HAP-1 (cell line): ENCODE results near the gene MAN2B2.

Experiments used
- DNase-seq, 2 experiments: peaks; one replicate each; pipeline ENCODE4 v3.0.0-alpha.2; 2016 to 2020; ENCODE audit warnings: low spot score in 2 of 2
- H3K27me3 ChIP-seq: fragments of 250-450 bp; sonication (Bioruptor Pico); 2 replicates; pipeline ENCODE4 v1.5.1; 2020; ENCODE audit warnings: low read depth, mild to moderate bottlenecking, moderate library complexity
- H3K36me3 ChIP-seq: fragments of 250-450 bp; sonication (Bioruptor Pico); replicated peaks from 2 replicates; pipeline ENCODE4 v1.5.1; 2020; ENCODE audit warnings: mild to moderate bottlenecking
- H3K4me1 ChIP-seq: fragments of 250-450 bp; sonication (Bioruptor Pico); 2 replicates; pipeline ENCODE4 v1.5.1; 2020; ENCODE audit warnings: mild to moderate bottlenecking
- H3K4me3 ChIP-seq: fragments of 250-450 bp; sonication (Bioruptor Pico); 2 replicates; pipeline ENCODE4 v1.5.1; 2020; ENCODE audit warnings: mild to moderate bottlenecking, moderate library complexity
- H3K9me3 ChIP-seq: fragments of 250-450 bp; sonication (Bioruptor Pico); 2 replicates; pipeline ENCODE4 v1.5.1; 2020; ENCODE audit warnings: mild to moderate bottlenecking, moderate library complexity
- in situ Hi-C: fragments of 300-500 bp; cut with MboI; formaldehyde crosslinking; loops from 3 replicates; pipeline ENCODE4 v1.14.3; 2020; ENCODE audit warnings: low sequenced_read_pairs, inconsistent platforms, mixed read lengths

MAN2B2 gene

GRCh38 chr4:6574747-6575502, at the start of gene MAN2B2:
Gene MAN2B2, plus strand, starts transcription at chr4:6575189. Its CDS starts 22 bp downstream, at chr4:6575211.
- Histone ChIP-seq H3K27me3 (no peaks in the 10 kb centered on the region), H3K9me3 (no peaks in the 10 kb centered on the region), H3K4me3 (peak within 1 kb of the TSS; percentile 84), H3K4me1 (no peaks in the 10 kb centered on the region), H3K36me3 (0 out of 2 replicates have a peak, but pooled peaks cover 3% of the 10 kb centered on the region)
- in situ Hi-C loops, result no loop called here
- DNase-seq, result peak; percentile 78 to 93

GRCh38 chr4:6525474-6525873, 49.5 kb upstream of the MAN2B2 start:
- in situ Hi-C loops, result no loop called here
- no peak for DNase-seq
- no peaks in the 10 kb centered on the region for H3K4me1 ChIP-seq
- H3K27me3 ChIP-seq, result peaks cover 2% of the 10 kb centered on the region; the same call in 1 of the 2 replicates
- no peaks in the 10 kb centered on the region for H3K9me3 ChIP-seq
- no peak overlapping the region for H3K4me3 ChIP-seq
- no peaks in the 10 kb centered on the region for H3K36me3 ChIP-seq

- no peak for DNase-seq
- H3K4me3 ChIP-seq, result no peak overlapping the region
- H3K27me3 ChIP-seq, result peaks cover 9% of the 10 kb centered on the region; the same call in 1 of the 2 replicates
- H3K36me3 ChIP-seq, result no peaks in the 10 kb centered on the region
- in situ Hi-C loops, result no loop called here
- H3K9me3 ChIP-seq, result no peaks in the 10 kb centered on the region
- H3K4me1 ChIP-seq, result no peaks in the 10 kb centered on the region
These were observed 48.8 kb upstream of the MAN2B2 start for GRCh38 chr4:6526156-6526555.

- Histone ChIP-seq H3K4me3 (no peak overlapping the region), H3K9me3 (no peaks in the 10 kb centered on the region), H3K36me3 (no peaks in the 10 kb centered on the region), H3K27me3 (peaks cover 9% of the 10 kb centered on the region; the same call in 1 of the 2 replicates), H3K4me1 (no peaks in the 10 kb centered on the region)
- in situ Hi-C loops, result no loop called here
- DNase-seq, result no peak
These were observed 48.3 kb upstream of the MAN2B2 start for GRCh38 chr4:6526671-6527091.

GRCh38 chr4:6527259-6527658, 47.7 kb upstream of the MAN2B2 start:
- Histone ChIP-seq H3K27me3 (peaks cover 14% of the 10 kb centered on the region; the same call in 1 of the 2 replicates), H3K4me1 (no peaks in the 10 kb centered on the region)
- in situ Hi-C loops, result no loop called here

GRCh38 chr4:6527683-6528595, 47.0 kb upstream of the MAN2B2 start:
- Histone ChIP-seq H3K27me3 (peaks cover 18% of the 10 kb centered on the region), H3K36me3 (no peaks in the 10 kb centered on the region), H3K4me3 (no peak overlapping the region), H3K9me3 (no peaks in the 10 kb centered on the region), H3K4me1 (no peaks in the 10 kb centered on the region)
- in situ Hi-C loops, result no loop called here
- no peak for DNase-seq

More at GRCh38 chr4:6527259-6527658, 47.7 kb upstream of the MAN2B2 start:
- H3K36me3 ChIP-seq, result no peaks in the 10 kb centered on the region
- no peaks in the 10 kb centered on the region for H3K9me3 ChIP-seq
- DNase-seq, result no peak
- no peak overlapping the region for H3K4me3 ChIP-seq

- Histone ChIP-seq H3K36me3 (no peaks in the 10 kb centered on the region), H3K27me3 (peaks cover 19% of the 10 kb centered on the region), H3K4me1 (no peaks in the 10 kb centered on the region), H3K9me3 (no peaks in the 10 kb centered on the region), H3K4me3 (no peak overlapping the region)
- no peak for DNase-seq
- in situ Hi-C loops, result no loop called here
These were observed 46.0 kb upstream of the MAN2B2 start for GRCh38 chr4:6529021-6529420.

- peaks cover 19% of the 10 kb centered on the region for H3K27me3 ChIP-seq
- in situ Hi-C loops, result no loop called here
- no peak for DNase-seq
- H3K36me3 ChIP-seq, result no peaks in the 10 kb centered on the region
- H3K4me3 ChIP-seq, result no peak overlapping the region
- no peaks in the 10 kb centered on the region for H3K4me1 ChIP-seq
- H3K9me3 ChIP-seq, result no peaks in the 10 kb centered on the region
These were observed 44.7 kb upstream of the MAN2B2 start for GRCh38 chr4:6530301-6530700.

- H3K4me3 ChIP-seq, result no peak overlapping the region
- no peak for DNase-seq
- H3K4me1 ChIP-seq, result no peaks in the 10 kb centered on the region
- H3K36me3 ChIP-seq, result no peaks in the 10 kb centered on the region
- H3K9me3 ChIP-seq, result no peaks in the 10 kb centered on the region
- in situ Hi-C loops, result no loop called here
- peaks cover 19% of the 10 kb centered on the region for H3K27me3 ChIP-seq
These were observed 44.0 kb upstream of the MAN2B2 start for GRCh38 chr4:6530964-6531363.

- H3K36me3 ChIP-seq, result no peaks in the 10 kb centered on the region
- H3K4me1 ChIP-seq, result no peaks in the 10 kb centered on the region
- in situ Hi-C loops, result no loop called here
- H3K27me3 ChIP-seq, result peaks cover 19% of the 10 kb centered on the region
- no peak overlapping the region for H3K4me3 ChIP-seq
- no peaks in the 10 kb centered on the region for H3K9me3 ChIP-seq
- no peak for DNase-seq
These were observed 42.9 kb upstream of the MAN2B2 start for GRCh38 chr4:6532102-6532501.

- in situ Hi-C loops, result no loop called here
- H3K27me3 ChIP-seq, result peaks cover 19% of the 10 kb centered on the region
- no peaks in the 10 kb centered on the region for H3K36me3 ChIP-seq
- no peaks in the 10 kb centered on the region for H3K4me1 ChIP-seq
- no peak overlapping the region for H3K4me3 ChIP-seq
- H3K9me3 ChIP-seq, result no peaks in the 10 kb centered on the region
- no peak for DNase-seq
These were observed 42.3 kb upstream of the MAN2B2 start for GRCh38 chr4:6532658-6533057.

GRCh38 chr4:6534050-6534449, 40.9 kb upstream of the MAN2B2 start:
- DNase-seq, result no peak
- Histone ChIP-seq H3K4me1 (no peaks in the 10 kb centered on the region), H3K4me3 (no peak overlapping the region), H3K27me3 (peaks cover 19% of the 10 kb centered on the region), H3K36me3 (no peaks in the 10 kb centered on the region), H3K9me3 (no peaks in the 10 kb centered on the region)
- in situ Hi-C loops, result no loop called here

- no peaks in the 10 kb centered on the region for H3K4me1 ChIP-seq
- H3K27me3 ChIP-seq, result peaks cover 19% of the 10 kb centered on the region
- H3K9me3 ChIP-seq, result no peaks in the 10 kb centered on the region
- in situ Hi-C loops, result no loop called here
- no peak for DNase-seq
- no peak overlapping the region for H3K4me3 ChIP-seq
- H3K36me3 ChIP-seq, result no peaks in the 10 kb centered on the region
These were observed 40.2 kb upstream of the MAN2B2 start for GRCh38 chr4:6534618-6535328.
